ENCODE measurements around the gene DNAJB6.

- TF ChIP-seq POLR2A (IDR thresholded peaks at IDR 0.05; ENCODE audit: extremely low read depth, insufficient read length) (no peak), MYC (IDR thresholded peaks at IDR 0.05; ENCODE audit: low read depth, low read length) (no peak), MAX (IDR thresholded peaks at IDR 0.05; ENCODE audit: low read depth, low read length) (no peak)
- TF ChIP-seq, protein P1, sequence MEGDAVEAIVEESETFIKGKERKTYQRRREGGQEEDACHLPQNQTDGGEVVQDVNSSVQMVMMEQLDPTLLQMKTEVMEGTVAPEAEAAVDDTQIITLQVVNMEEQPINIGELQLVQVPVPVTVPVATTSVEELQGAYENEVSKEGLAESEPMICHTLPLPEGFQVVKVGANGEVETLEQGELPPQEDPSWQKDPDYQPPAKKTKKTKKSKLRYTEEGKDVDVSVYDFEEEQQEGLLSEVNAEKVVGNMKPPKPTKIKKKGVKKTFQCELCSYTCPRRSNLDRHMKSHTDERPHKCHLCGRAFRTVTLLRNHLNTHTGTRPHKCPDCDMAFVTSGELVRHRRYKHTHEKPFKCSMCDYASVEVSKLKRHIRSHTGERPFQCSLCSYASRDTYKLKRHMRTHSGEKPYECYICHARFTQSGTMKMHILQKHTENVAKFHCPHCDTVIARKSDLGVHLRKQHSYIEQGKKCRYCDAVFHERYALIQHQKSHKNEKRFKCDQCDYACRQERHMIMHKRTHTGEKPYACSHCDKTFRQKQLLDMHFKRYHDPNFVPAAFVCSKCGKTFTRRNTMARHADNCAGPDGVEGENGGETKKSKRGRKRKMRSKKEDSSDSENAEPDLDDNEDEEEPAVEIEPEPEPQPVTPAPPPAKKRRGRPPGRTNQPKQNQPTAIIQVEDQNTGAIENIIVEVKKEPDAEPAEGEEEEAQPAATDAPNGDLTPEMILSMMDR (IDR thresholded peaks at IDR 0.05; ENCODE audit: low read depth, low read length) = no peak
Observed at GRCh38 chr7:157400171-157400860, 63.5 kb downstream of the DNAJB6 start.
